Thyroid gland (tissue), 4 donors: Measurements from ENCODE around the gene SPTBN1. TPM values are rescaled to one million over a fixed set of nuclear protein-coding genes. Genes with fewer than 3 reads are reported as not detected.

Experiments
- DNase-seq, 2 donors: peaks; one replicate each; pipeline ENCODE4 v3.0.0-alpha.2; 2019
- H3K27ac ChIP-seq, 3 donors: fragments of 200-600 bp; sonication (generic); 1 replicate in 2 of 3; 2 replicates in 1 of 3; pipeline ENCODE4 v1.5.1; 2016 to 2019; ENCODE audit warnings: mild to moderate bottlenecking in 1 of 3, moderate library complexity in 1 of 3
- H3K27me3 ChIP-seq: fragments of 200-600 bp; sonication (generic); one replicate; pipeline ENCODE4 v1.5.1; 2019
- H3K36me3 ChIP-seq, 2 donors: fragments of 200-600 bp; sonication (generic); one replicate each; pipeline ENCODE4 v1.5.1; 2016 to 2019
- H3K4me1 ChIP-seq, 2 donors: fragments of 200-600 bp; sonication (generic); one replicate each; pipeline ENCODE4 v1.5.1; 2017 to 2019
- H3K4me3 ChIP-seq, 3 donors: fragments of 200-600 bp; sonication (generic); replicated peaks in 1 of 3; 1 replicate in 2 of 3; 2 replicates in 1 of 3; pipeline ENCODE4 v1.5.1; 2016; ENCODE audit warnings: mild to moderate bottlenecking in 1 of 3
- H3K9me3 ChIP-seq: fragments of 200-600 bp; sonication (generic); one replicate; pipeline ENCODE4 v1.5.1; 2017
- CTCF ChIP-seq, 6 experiments: fragments of 200-600 bp in 3 of 6; fragments of 450-650 bp in 3 of 6; sonication (generic) in 3 of 6; IDR thresholded peaks; one replicate each; pipeline ENCODE4 v1.5.1; 2016 to 2019; ENCODE audit warnings: antibody characterized with exemption in 6 of 6, mild to moderate bottlenecking in 2 of 6, inconsistent platforms in 1 of 6, moderate library complexity in 1 of 6
- POLR2A ChIP-seq, 2 donors: fragments of 450-650 bp; IDR thresholded peaks; one replicate each; pipeline ENCODE4 v1.6.1; 2017; ENCODE audit warnings: antibody characterized with exemption in 2 of 2, mild to moderate bottlenecking in 2 of 2, moderate library complexity in 1 of 2
- WGBS, 2 donors: methylation state at CpG; one replicate each; pipeline ENCODE4 v1.1.5; 2017; 5-methylcytosine and 5-hydroxymethylcytosine counted together
- intact Hi-C: fragments of 100-400 bp; cut with DNase I; formaldehyde crosslinking; loops from one replicate; pipeline ENCODE4 v1.15.1; 2023
- total RNA-seq, 4 donors: library from RNA; depleted of rRNA; stranded (reverse); fragments of >200 nt; gene quantifications; one replicate each; pipeline ENCODE4 v1.2.3, GENCODE V29; 2016

The SPTBN1 gene
- total RNA-seq, 4 donors from 2014 or later: 381 to 513 (median 419) TPM

- no peaks in the 10 kb centered on the region for H3K27me3 ChIP-seq
- TF ChIP-seq POLR2A (IDR thresholded peaks at IDR 0.05) (peak in 1 of 2 donors; percentile 16), CTCF (IDR thresholded peaks at IDR 0.05) (no peak)
- 59 to 71% methylated on average over 9 of the region's 10 CpGs for WGBS, 2 donors
- intact Hi-C loops: no loop called here
- H3K4me1 ChIP-seq: peaks cover 39 to 47% of the 10 kb centered on the region in 2 donors
- no peaks in the 10 kb centered on the region for H3K9me3 ChIP-seq
- H3K4me3 ChIP-seq: no peak overlapping the region
- peak overlapping the region; percentile 40 to 91 (median 49) for H3K27ac ChIP-seq
- DNase-seq: peak; percentile 73 to 78
- no peaks in the 10 kb centered on the region for H3K36me3 ChIP-seq
Observed at GRCh38 chr2:54710216-54710615, 254.1 kb downstream of the SPTBN1 start.

GRCh38 chr2:54712516-54712915 is 256.4 kb downstream of the SPTBN1 start:
- Histone ChIP-seq H3K9me3 (no peaks in the 10 kb centered on the region), H3K4me3 (no peak overlapping the region), H3K27me3 (no peaks in the 10 kb centered on the region), H3K27ac (peak overlapping the region; percentile 82 to 92 (median 91)), H3K4me1 (peaks cover 39 to 47% of the 10 kb centered on the region in 2 donors), H3K36me3 (no peaks in the 10 kb centered on the region)
- WGBS, 2 donors: 50 to 53% methylated on average over 6 of the region's 6 CpGs
- TF ChIP-seq POLR2A (IDR thresholded peaks at IDR 0.05) (peak in 1 of 2 donors; percentile 28), CTCF (IDR thresholded peaks at IDR 0.05) (no peak)
- intact Hi-C loops: no loop called here
- DNase-seq: peak; percentile 78

- no peak for DNase-seq
- no peak overlapping the region for H3K27ac ChIP-seq
- no peaks in the 10 kb centered on the region for H3K36me3 ChIP-seq
- no peaks in the 10 kb centered on the region for H3K9me3 ChIP-seq
- no peak overlapping the region for H3K4me3 ChIP-seq
- TF ChIP-seq CTCF (IDR thresholded peaks at IDR 0.05) (no peak), POLR2A (IDR thresholded peaks at IDR 0.05) (no peak)
- H3K4me1 ChIP-seq: peaks cover 28 to 33% of the 10 kb centered on the region in 2 donors
- WGBS, 2 donors: 67 to 77% methylated on average over 4 of the region's 4 CpGs
- intact Hi-C loops: no loop called here
- no peaks in the 10 kb centered on the region for H3K27me3 ChIP-seq
Observed at GRCh38 chr2:54714996-54715395, 258.9 kb downstream of the SPTBN1 start.

- no peaks in the 10 kb centered on the region for H3K36me3 ChIP-seq
- TF ChIP-seq POLR2A (IDR thresholded peaks at IDR 0.05) (no peak), CTCF (IDR thresholded peaks at IDR 0.05) (no peak)
- intact Hi-C loops: no loop called here
- no peak for DNase-seq
- H3K9me3 ChIP-seq: no peaks in the 10 kb centered on the region
- H3K4me3 ChIP-seq: no peak overlapping the region
- no peaks in the 10 kb centered on the region for H3K27me3 ChIP-seq
- H3K27ac ChIP-seq: no peak overlapping the region
- H3K4me1 ChIP-seq: peaks cover 19 to 20% of the 10 kb centered on the region in 2 donors
Observed at GRCh38 chr2:54716375-54716774, 260.2 kb downstream of the SPTBN1 start.

GRCh38 chr2:54720563-54720962 is 264.4 kb downstream of the SPTBN1 start:
- no peaks in the 10 kb centered on the region for H3K27me3 ChIP-seq
- peaks cover 0 to 11% of the 10 kb centered on the region in 2 donors for H3K4me1 ChIP-seq
- no peak overlapping the region for H3K27ac ChIP-seq
- H3K4me3 ChIP-seq: no peak overlapping the region
- intact Hi-C loops: no loop called here
- 50 to 53% methylated on average over 2 of the region's 2 CpGs for WGBS, 2 donors
- peak; percentile 62 to 71 for DNase-seq
- H3K9me3 ChIP-seq: no peaks in the 10 kb centered on the region
- no peaks in the 10 kb centered on the region for H3K36me3 ChIP-seq
- no peak for TF ChIP-seq POLR2A (IDR thresholded peaks at IDR 0.05)
- TF ChIP-seq CTCF (IDR thresholded peaks at IDR 0.05): no peak

Other genes with a start within 250 kb of the SPTBN1 start
- under 1 TPM in 2 of 4 donors, not detected in 2; 0.22 to 0.54 TPM for gene TSPYL6, start 200.1 kb upstream of the SPTBN1 start, total RNA-seq